ENCODE data around the gene FCRL1. TPM values are rescaled to one million over a fixed set of nuclear protein-coding genes. Genes with fewer than 3 reads are reported as not detected.

The FCRL1 gene
- total RNA-seq, 2 donors from 2014 or later: 0.07 TPM; not detected in 1

- no peak for DNase-seq
- no peak overlapping the region for H3K27ac ChIP-seq
- H3K27me3 ChIP-seq: no peaks in the 10 kb centered on the region
- no peak for TF ChIP-seq CTCF (IDR thresholded peaks at IDR 0.05)
- no peak overlapping the region for H3K4me3 ChIP-seq
- no peaks in the 10 kb centered on the region for H3K9me3 ChIP-seq
- no peaks in the 10 kb centered on the region for H3K4me1 ChIP-seq
- H3K9ac ChIP-seq (ENCODE audit: low read depth in 2 of 2, low read length in 2 of 2): no peak overlapping the region
- H3K36me3 ChIP-seq: no peaks in the 10 kb centered on the region
- intact Hi-C loops (cut with DNase I): no loop called here
Measured at GRCh38 chr1:157803851-157804250, 16.1 kb downstream of the FCRL1 start.

GRCh38 chr1:157799996-157800395, 19.9 kb downstream of the FCRL1 start:
- no peak for DNase-seq
- no peaks in the 10 kb centered on the region for H3K4me1 ChIP-seq
- intact Hi-C loops (cut with DNase I): no loop called here
- no peak overlapping the region for H3K9ac ChIP-seq (ENCODE audit: low read depth in 2 of 2, low read length in 2 of 2)
- H3K9me3 ChIP-seq: no peaks in the 10 kb centered on the region
- no peaks in the 10 kb centered on the region for H3K27me3 ChIP-seq
- no peak overlapping the region for H3K4me3 ChIP-seq
- no peak for TF ChIP-seq CTCF (IDR thresholded peaks at IDR 0.05)
- H3K27ac ChIP-seq: no peak overlapping the region
- H3K36me3 ChIP-seq: no peaks in the 10 kb centered on the region

GRCh38 chr1:157798211-157798610, 21.7 kb downstream of the FCRL1 start:
- no peaks in the 10 kb centered on the region for H3K4me1 ChIP-seq
- no peak overlapping the region for H3K4me3 ChIP-seq
- no peak for TF ChIP-seq CTCF (IDR thresholded peaks at IDR 0.05)
- no peaks in the 10 kb centered on the region for H3K36me3 ChIP-seq
- H3K9me3 ChIP-seq: no peaks in the 10 kb centered on the region
- DNase-seq: no peak
- H3K27ac ChIP-seq: no peak overlapping the region
- no peak overlapping the region for H3K9ac ChIP-seq (ENCODE audit: low read depth in 2 of 2, low read length in 2 of 2)
- H3K27me3 ChIP-seq: no peaks in the 10 kb centered on the region
- intact Hi-C loops (cut with DNase I): no loop called here

GRCh38 chr1:157785248-157785647, 34.7 kb downstream of the FCRL1 start:
- no peak for DNase-seq
- Histone ChIP-seq H3K27me3 (no peaks in the 10 kb centered on the region), H3K4me3 (no peak overlapping the region), H3K36me3 (no peaks in the 10 kb centered on the region), H3K9ac (ENCODE audit: low read depth in 2 of 2, low read length in 2 of 2) (no peak overlapping the region), H3K27ac (no peak overlapping the region), H3K9me3 (no peaks in the 10 kb centered on the region), H3K4me1 (no peaks in the 10 kb centered on the region)
- TF ChIP-seq CTCF (IDR thresholded peaks at IDR 0.05): no peak
- intact Hi-C loops (cut with DNase I): no loop called here

GRCh38 chr1:157784801-157785200, 35.1 kb downstream of the FCRL1 start:
- intact Hi-C loops (cut with DNase I): no loop called here
- H3K36me3 ChIP-seq: no peaks in the 10 kb centered on the region
- no peaks in the 10 kb centered on the region for H3K9me3 ChIP-seq
- no peaks in the 10 kb centered on the region for H3K4me1 ChIP-seq
- no peak overlapping the region for H3K9ac ChIP-seq (ENCODE audit: low read depth in 2 of 2, low read length in 2 of 2)
- no peak for TF ChIP-seq CTCF (IDR thresholded peaks at IDR 0.05)
- no peaks in the 10 kb centered on the region for H3K27me3 ChIP-seq
- no peak overlapping the region for H3K27ac ChIP-seq
- DNase-seq: no peak
- no peak overlapping the region for H3K4me3 ChIP-seq

- no peaks in the 10 kb centered on the region for H3K27me3 ChIP-seq
- H3K9ac ChIP-seq (ENCODE audit: low read depth in 2 of 2, low read length in 2 of 2): no peak overlapping the region
- H3K27ac ChIP-seq: no peak overlapping the region
- intact Hi-C loops (cut with DNase I): no loop called here
- no peaks in the 10 kb centered on the region for H3K36me3 ChIP-seq
- H3K4me3 ChIP-seq: no peak overlapping the region
- TF ChIP-seq CTCF (IDR thresholded peaks at IDR 0.05): no peak
- DNase-seq: no peak
- H3K4me1 ChIP-seq: no peaks in the 10 kb centered on the region
- no peaks in the 10 kb centered on the region for H3K9me3 ChIP-seq
Measured at GRCh38 chr1:157782931-157783330, 37.0 kb downstream of the FCRL1 start.
